HCT116 (cell line): ENCODE data around the gene S100A13.

Experiments used
- TCF7L2 ChIP-seq: IDR thresholded peaks from 2 replicates; pipeline ENCODE4 v1.7.0; 2011; ENCODE audit warnings: borderline replicate concordance, inconsistent platforms; ENCODE audit not compliant: insufficient read depth, insufficient read length; ENCODE audit errors: extremely low read depth
- TF ChIP-seq, protein P1 (sequence below), 3 experiments: fragments of 200-600 bp in 1 of 3; sonication (generic) in 1 of 3; IDR thresholded peaks in 2 of 3; conservative IDR thresholded peaks in 1 of 3; 2 replicates each; pipeline ENCODE4 v1.5.1; 2012 to 2017; ENCODE audit warnings: low read depth in 2 of 3, low read length in 2 of 3, antibody characterized with exemption in 1 of 3, borderline replicate concordance in 1 of 3, control low read depth in 1 of 3, mild to moderate bottlenecking in 1 of 3, mixed read lengths in 1 of 3, mixed run types in 1 of 3, moderate library complexity in 1 of 3; ENCODE audit not compliant: insufficient read depth in 1 of 3
- TF ChIP-seq, protein P2 (sequence below): IDR thresholded peaks from 2 replicates; pipeline ENCODE4 v1.6.1; 2012

DNA sequence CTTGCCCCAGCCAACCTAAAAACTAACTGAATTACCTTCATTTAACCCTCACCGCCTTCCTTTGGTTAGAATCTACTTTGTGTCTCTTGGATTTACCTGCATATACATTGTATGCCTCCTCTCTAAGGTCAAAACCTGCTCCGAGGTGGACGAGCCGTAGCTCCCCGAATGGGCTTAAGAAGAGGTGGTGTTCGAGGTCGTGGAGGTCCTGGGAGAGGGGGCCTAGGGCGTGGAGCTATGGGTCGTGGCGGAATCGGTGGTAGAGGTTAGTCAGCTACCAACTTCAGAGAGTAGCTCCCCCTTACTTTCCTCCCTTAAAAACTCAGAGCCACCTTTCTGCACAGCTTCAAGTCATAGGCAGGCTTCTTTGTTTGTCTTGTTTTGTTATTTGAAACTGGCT lies 15.8 kb upstream of the S100A13 start:
- TF ChIP-seq, protein P1, sequence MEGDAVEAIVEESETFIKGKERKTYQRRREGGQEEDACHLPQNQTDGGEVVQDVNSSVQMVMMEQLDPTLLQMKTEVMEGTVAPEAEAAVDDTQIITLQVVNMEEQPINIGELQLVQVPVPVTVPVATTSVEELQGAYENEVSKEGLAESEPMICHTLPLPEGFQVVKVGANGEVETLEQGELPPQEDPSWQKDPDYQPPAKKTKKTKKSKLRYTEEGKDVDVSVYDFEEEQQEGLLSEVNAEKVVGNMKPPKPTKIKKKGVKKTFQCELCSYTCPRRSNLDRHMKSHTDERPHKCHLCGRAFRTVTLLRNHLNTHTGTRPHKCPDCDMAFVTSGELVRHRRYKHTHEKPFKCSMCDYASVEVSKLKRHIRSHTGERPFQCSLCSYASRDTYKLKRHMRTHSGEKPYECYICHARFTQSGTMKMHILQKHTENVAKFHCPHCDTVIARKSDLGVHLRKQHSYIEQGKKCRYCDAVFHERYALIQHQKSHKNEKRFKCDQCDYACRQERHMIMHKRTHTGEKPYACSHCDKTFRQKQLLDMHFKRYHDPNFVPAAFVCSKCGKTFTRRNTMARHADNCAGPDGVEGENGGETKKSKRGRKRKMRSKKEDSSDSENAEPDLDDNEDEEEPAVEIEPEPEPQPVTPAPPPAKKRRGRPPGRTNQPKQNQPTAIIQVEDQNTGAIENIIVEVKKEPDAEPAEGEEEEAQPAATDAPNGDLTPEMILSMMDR (IDR thresholded peaks at IDR 0.05 in 2 of 3, conservative IDR thresholded peaks at IDR 0.05 in 1 of 3; ENCODE audit: borderline replicate concordance in 1 of 3, insufficient read depth in 1 of 3, low read depth in 2 of 3, low read length in 2 of 3), result no peak
- TF ChIP-seq, protein P2, sequence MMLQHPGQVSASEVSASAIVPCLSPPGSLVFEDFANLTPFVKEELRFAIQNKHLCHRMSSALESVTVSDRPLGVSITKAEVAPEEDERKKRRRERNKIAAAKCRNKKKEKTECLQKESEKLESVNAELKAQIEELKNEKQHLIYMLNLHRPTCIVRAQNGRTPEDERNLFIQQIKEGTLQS, result no peak
- TF ChIP-seq TCF7L2, result no peak
